Hepatocyte (in vitro differentiated cells): Measurements from ENCODE around the gene LRMDA. TPM values are rescaled to one million over a fixed set of nuclear protein-coding genes. Genes with fewer than 3 reads are reported as not detected.

Experiments used
- DNase-seq: peaks from one replicate; pipeline ENCODE4 v3.0.0-alpha.2; 2016; ENCODE audit warnings: low spot score
- H2AFZ ChIP-seq: fragments of 200-600 bp; sonication (generic); 2 replicates; pipeline ENCODE4 v1.6.0; 2016; ENCODE audit warnings: antibody characterized with exemption, mild to moderate bottlenecking
- H3K27ac ChIP-seq: fragments of 200-600 bp; sonication (generic); 2 replicates; pipeline ENCODE4 v1.5.1; 2016; ENCODE audit warnings: mild to moderate bottlenecking
- H3K27me3 ChIP-seq: fragments of 200-600 bp; sonication (generic); 2 replicates; pipeline ENCODE4 v1.6.1; 2016
- H3K36me3 ChIP-seq: fragments of 200-600 bp; sonication (generic); replicated peaks from 2 replicates; pipeline ENCODE4 v1.5.1; 2016; ENCODE audit warnings: low read depth; ENCODE audit not compliant: insufficient read depth
- H3K4me1 ChIP-seq: fragments of 200-600 bp; sonication (generic); 2 replicates; pipeline ENCODE4 v1.5.1; 2016; ENCODE audit warnings: mild to moderate bottlenecking, moderate library complexity; ENCODE audit not compliant: insufficient read depth
- H3K4me2 ChIP-seq: fragments of 200-600 bp; sonication (generic); 2 replicates; pipeline ENCODE4 v1.6.0; 2016
- H3K4me3 ChIP-seq: fragments of 200-600 bp; sonication (generic); 2 replicates; pipeline ENCODE4 v1.5.1; 2016; ENCODE audit warnings: mild to moderate bottlenecking
- H3K79me2 ChIP-seq: fragments of 200-600 bp; sonication (generic); 2 replicates; pipeline ENCODE4 v1.6.0; 2017; ENCODE audit warnings: mild to moderate bottlenecking
- H3K9me2 ChIP-seq: fragments of 200-600 bp; sonication (generic); replicated peaks from 2 replicates; pipeline ENCODE4 v1.6.0; 2017; ENCODE audit warnings: mild to moderate bottlenecking; ENCODE audit not compliant: insufficient read depth
- H3K9me3 ChIP-seq: fragments of 200-600 bp; sonication (generic); 2 replicates; pipeline ENCODE4 v1.5.1; 2016; ENCODE audit warnings: low read depth, mild to moderate bottlenecking
- H4K20me1 ChIP-seq: fragments of 200-600 bp; sonication (generic); 2 replicates; pipeline ENCODE4 v1.6.0; 2016; ENCODE audit warnings: mild to moderate bottlenecking; ENCODE audit not compliant: insufficient read depth, poor library complexity, severe bottlenecking
- CTCF ChIP-seq: fragments of 200-600 bp; sonication (generic); IDR thresholded peaks from 2 replicates; pipeline ENCODE4 v1.5.1; 2016; ENCODE audit warnings: antibody characterized with exemption, mild to moderate bottlenecking; ENCODE audit not compliant: poor library complexity
- EZH2 ChIP-seq: fragments of 200-600 bp; sonication (generic); IDR thresholded peaks from 2 replicates; pipeline ENCODE4 v1.6.1; 2016; ENCODE audit warnings: antibody characterized with exemption, mild to moderate bottlenecking, borderline replicate concordance
- EZH2phosphoT487 ChIP-seq: fragments of 200-600 bp; sonication (generic); IDR thresholded peaks from one replicate; pipeline ENCODE4 v1.6.1; 2018; ENCODE audit warnings: antibody characterized with exemption, mild to moderate bottlenecking, low read depth, moderate library complexity; ENCODE audit not compliant: unreplicated experiment, severe bottlenecking
- WGBS: methylation state at CpG from one replicate; pipeline ENCODE4 v1.1.6; 2016; ENCODE audit warnings: low lambda C conversion rate; ENCODE audit errors: missing lambda C conversion rate; 5-methylcytosine and 5-hydroxymethylcytosine counted together
- polyA plus RNA-seq: library from polyadenylated mRNA; unstranded; fragments of >200 nt; fragmentation: Nextera tagmentation; extraction: Ambion mirVana; gene quantifications from 2 replicates; pipeline ENCODE4 v1.2.1, GENCODE V29; 2016
- total RNA-seq: library from RNA; depleted of rRNA; stranded (reverse); fragments of >200 nt; gene quantifications from 2 replicates; pipeline ENCODE4 v1.2.3, GENCODE V29; 2014

Gene LRMDA
- total and polyA plus RNA-seq, 2 experiments from 2014 or later, result 5.6 to 15.7 TPM

- no peak overlapping the region for H3K4me3 ChIP-seq
Observed at GRCh38 chr10:75451831-75452230, 20.4 kb downstream of the LRMDA start.

GRCh38 chr10:75452997-75453396 lies 21.6 kb downstream of the LRMDA start:
- DNase-seq, result no peak
- H3K27ac ChIP-seq, result no peak overlapping the region
- no peaks in the 10 kb centered on the region for H3K27me3 ChIP-seq
- no peaks in the 10 kb centered on the region for H3K9me3 ChIP-seq
- H3K79me2 ChIP-seq, result no peaks in the 10 kb centered on the region
- H3K4me3 ChIP-seq, result no peak overlapping the region
- H2AFZ ChIP-seq, result no peak overlapping the region
- no peaks in the 10 kb centered on the region for H3K9me2 ChIP-seq
- no peaks in the 10 kb centered on the region for H4K20me1 ChIP-seq
- H3K36me3 ChIP-seq, result no peaks in the 10 kb centered on the region
- H3K4me2 ChIP-seq, result no peak overlapping the region
- TF ChIP-seq EZH2, result no peak
- no peak for TF ChIP-seq CTCF
- TF ChIP-seq EZH2phosphoT487, result no peak
- peaks cover 12% of the 10 kb centered on the region for H3K4me1 ChIP-seq
- WGBS, result 92% methylated on average over 1 of the region's 1 CpG

More at GRCh38 chr10:75451831-75452230, 20.4 kb downstream of the LRMDA start:
- Histone ChIP-seq H4K20me1 (no peaks in the 10 kb centered on the region), H2AFZ (peak overlapping the region; percentile 23), H3K36me3 (no peaks in the 10 kb centered on the region), H3K9me2 (no peaks in the 10 kb centered on the region), H3K27me3 (no peaks in the 10 kb centered on the region), H3K27ac (no peak overlapping the region), H3K4me1 (peaks cover 12% of the 10 kb centered on the region), H3K79me2 (no peaks in the 10 kb centered on the region), H3K9me3 (no peaks in the 10 kb centered on the region), H3K4me2 (peak overlapping the region; percentile 36)
- TF ChIP-seq CTCF (no peak), EZH2 (no peak), EZH2phosphoT487 (no peak)
- WGBS, result 60% methylated on average over 5 of the region's 5 CpGs
- no peak for DNase-seq

GRCh38 chr10:75456122-75456521 lies 24.7 kb downstream of the LRMDA start:
- Histone ChIP-seq H3K79me2 (no peaks in the 10 kb centered on the region), H3K9me2 (no peaks in the 10 kb centered on the region), H3K4me2 (no peak overlapping the region), H3K4me3 (no peak overlapping the region), H3K27me3 (no peaks in the 10 kb centered on the region), H3K9me3 (no peaks in the 10 kb centered on the region), H3K36me3 (no peaks in the 10 kb centered on the region), H4K20me1 (no peaks in the 10 kb centered on the region), H3K4me1 (no peaks in the 10 kb centered on the region), H2AFZ (no peak overlapping the region), H3K27ac (no peak overlapping the region)
- TF ChIP-seq EZH2 (no peak), EZH2phosphoT487 (no peak), CTCF (no peak)
- DNase-seq, result no peak
- 92% methylated on average over 9 of the region's 9 CpGs for WGBS

GRCh38 chr10:75460059-75460458 lies 28.6 kb downstream of the LRMDA start:
- no peak for DNase-seq
- 100% methylated on average over 1 of the region's 1 CpG for WGBS

More at GRCh38 chr10:75460059-75460458, 28.6 kb downstream of the LRMDA start:
- Histone ChIP-seq H4K20me1 (no peaks in the 10 kb centered on the region), H3K9me3 (no peaks in the 10 kb centered on the region), H3K9me2 (no peaks in the 10 kb centered on the region), H3K4me1 (peaks cover 10% of the 10 kb centered on the region), H2AFZ (no peak overlapping the region), H3K4me2 (no peak overlapping the region), H3K27ac (no peak overlapping the region), H3K79me2 (no peaks in the 10 kb centered on the region), H3K27me3 (no peaks in the 10 kb centered on the region), H3K36me3 (no peaks in the 10 kb centered on the region), H3K4me3 (no peak overlapping the region)
- TF ChIP-seq EZH2, result no peak
- no peak for TF ChIP-seq CTCF
- TF ChIP-seq EZH2phosphoT487, result no peak
